ENCODE results near the gene AMN. TPM values are rescaled to one million over a fixed set of nuclear protein-coding genes. Genes with fewer than 3 reads are reported as not detected.

AMN gene
- total RNA-seq, 4 donors from 2014 or later: 89.1 to 1,110 (median 806) TPM

DNA sequence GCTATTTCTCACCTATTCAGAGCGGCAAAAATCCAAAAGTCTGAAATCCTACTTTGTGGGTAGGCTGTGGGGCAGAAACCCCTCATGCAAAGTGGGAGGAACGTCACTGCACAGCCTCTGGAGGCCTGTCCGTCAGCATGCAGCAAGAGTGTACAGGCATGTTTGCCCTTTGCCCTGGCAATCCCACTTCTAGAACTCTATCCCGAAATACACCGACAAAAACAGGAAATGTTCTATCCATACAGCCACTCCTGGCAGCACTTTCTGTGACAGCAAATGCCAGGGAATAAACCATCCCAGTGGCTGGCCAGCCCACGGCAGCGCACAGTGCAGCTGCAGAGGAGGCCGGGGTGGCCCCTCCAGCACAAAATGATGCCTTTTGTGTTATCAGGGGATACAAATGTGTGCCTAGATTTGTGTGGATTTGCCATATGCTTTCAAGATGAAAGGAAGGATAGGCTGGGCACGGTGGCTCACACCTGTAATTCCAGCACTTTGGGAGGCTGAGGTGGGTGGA, 39.7 kb downstream of the AMN start:
- peaks cover 0 to 98% (median 2%) of the 10 kb centered on the region in 3 donors for H3K36me3 ChIP-seq
- no peaks in the 10 kb centered on the region for H3K27me3 ChIP-seq
- H3K4me3 ChIP-seq: no peak overlapping the region
- H3K27ac ChIP-seq: no peak overlapping the region
- TF ChIP-seq, protein P1, sequence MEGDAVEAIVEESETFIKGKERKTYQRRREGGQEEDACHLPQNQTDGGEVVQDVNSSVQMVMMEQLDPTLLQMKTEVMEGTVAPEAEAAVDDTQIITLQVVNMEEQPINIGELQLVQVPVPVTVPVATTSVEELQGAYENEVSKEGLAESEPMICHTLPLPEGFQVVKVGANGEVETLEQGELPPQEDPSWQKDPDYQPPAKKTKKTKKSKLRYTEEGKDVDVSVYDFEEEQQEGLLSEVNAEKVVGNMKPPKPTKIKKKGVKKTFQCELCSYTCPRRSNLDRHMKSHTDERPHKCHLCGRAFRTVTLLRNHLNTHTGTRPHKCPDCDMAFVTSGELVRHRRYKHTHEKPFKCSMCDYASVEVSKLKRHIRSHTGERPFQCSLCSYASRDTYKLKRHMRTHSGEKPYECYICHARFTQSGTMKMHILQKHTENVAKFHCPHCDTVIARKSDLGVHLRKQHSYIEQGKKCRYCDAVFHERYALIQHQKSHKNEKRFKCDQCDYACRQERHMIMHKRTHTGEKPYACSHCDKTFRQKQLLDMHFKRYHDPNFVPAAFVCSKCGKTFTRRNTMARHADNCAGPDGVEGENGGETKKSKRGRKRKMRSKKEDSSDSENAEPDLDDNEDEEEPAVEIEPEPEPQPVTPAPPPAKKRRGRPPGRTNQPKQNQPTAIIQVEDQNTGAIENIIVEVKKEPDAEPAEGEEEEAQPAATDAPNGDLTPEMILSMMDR (IDR thresholded peaks at IDR 0.05): no peak
- TF ChIP-seq POLR2A (IDR thresholded peaks at IDR 0.05): no peak
- H3K9me3 ChIP-seq: no peaks in the 10 kb centered on the region
- DNase-seq: no peak
- no peaks in the 10 kb centered on the region for H3K4me1 ChIP-seq

DNA sequence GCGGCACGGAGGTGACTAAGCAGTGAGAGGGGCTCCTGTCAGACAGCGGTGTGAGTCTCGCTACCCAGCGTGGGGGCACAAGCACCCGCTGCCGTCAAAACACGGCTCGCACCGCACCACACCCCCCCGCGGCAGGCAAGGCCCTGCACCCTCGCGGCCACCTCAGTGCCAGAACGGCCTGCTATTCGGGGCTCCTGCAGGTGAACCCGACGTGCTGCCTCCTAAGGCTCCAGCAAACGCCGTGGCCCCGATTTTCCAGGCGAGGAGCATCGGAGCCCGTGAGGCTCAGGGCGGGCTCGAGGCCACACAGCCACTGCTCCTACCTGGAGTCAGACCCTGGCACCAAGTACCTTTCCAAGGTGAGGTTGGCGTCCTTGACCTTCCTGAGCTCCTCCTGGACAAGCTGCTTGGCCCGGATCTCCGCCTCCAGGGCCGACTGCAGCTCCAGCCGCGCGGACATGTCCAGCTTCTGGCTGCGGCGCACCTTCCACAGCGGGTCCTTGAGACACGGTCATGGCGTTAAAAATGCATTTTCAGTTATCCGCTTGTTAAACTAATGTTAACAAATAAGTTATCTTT, 41.8 kb downstream of the AMN start:
- Histone ChIP-seq H3K36me3 (peaks cover 0 to 98% (median 4%) of the 10 kb centered on the region in 3 donors), H3K4me1 (no peaks in the 10 kb centered on the region), H3K27me3 (no peaks in the 10 kb centered on the region), H3K9me3 (no peaks in the 10 kb centered on the region), H3K4me3 (no peak overlapping the region), H3K27ac (no peak overlapping the region)
- TF ChIP-seq, protein P1 (IDR thresholded peaks at IDR 0.05): no peak
- TF ChIP-seq POLR2A (IDR thresholded peaks at IDR 0.05): no peak
- no peak for DNase-seq

DNA sequence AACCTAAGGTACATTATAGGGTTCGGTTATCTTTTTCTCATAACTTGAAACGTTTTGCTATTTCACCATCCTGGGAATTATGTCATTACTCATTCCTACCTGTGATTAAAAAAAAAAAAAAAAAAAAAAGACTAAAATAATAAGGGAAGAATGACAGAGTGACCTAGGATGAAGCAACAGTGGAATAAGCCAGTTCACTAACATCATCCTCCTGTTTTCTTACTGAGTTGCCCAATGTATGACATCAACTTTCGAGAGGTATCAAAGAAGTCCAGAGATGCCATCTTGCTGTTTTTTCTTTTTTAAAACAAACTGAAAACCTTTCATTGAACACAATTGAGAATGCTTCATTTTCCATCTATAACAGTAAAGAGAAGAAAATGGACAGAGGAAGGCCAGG, 42.8 kb downstream of the AMN start:
- Histone ChIP-seq H3K27ac (no peak overlapping the region), H3K4me1 (no peaks in the 10 kb centered on the region), H3K4me3 (no peak overlapping the region), H3K27me3 (no peaks in the 10 kb centered on the region), H3K36me3 (peaks cover 0 to 99% (median 4%) of the 10 kb centered on the region in 3 donors), H3K9me3 (no peaks in the 10 kb centered on the region)
- DNase-seq: no peak
- TF ChIP-seq, protein P1 (IDR thresholded peaks at IDR 0.05): no peak
- TF ChIP-seq POLR2A (IDR thresholded peaks at IDR 0.05): no peak

DNA sequence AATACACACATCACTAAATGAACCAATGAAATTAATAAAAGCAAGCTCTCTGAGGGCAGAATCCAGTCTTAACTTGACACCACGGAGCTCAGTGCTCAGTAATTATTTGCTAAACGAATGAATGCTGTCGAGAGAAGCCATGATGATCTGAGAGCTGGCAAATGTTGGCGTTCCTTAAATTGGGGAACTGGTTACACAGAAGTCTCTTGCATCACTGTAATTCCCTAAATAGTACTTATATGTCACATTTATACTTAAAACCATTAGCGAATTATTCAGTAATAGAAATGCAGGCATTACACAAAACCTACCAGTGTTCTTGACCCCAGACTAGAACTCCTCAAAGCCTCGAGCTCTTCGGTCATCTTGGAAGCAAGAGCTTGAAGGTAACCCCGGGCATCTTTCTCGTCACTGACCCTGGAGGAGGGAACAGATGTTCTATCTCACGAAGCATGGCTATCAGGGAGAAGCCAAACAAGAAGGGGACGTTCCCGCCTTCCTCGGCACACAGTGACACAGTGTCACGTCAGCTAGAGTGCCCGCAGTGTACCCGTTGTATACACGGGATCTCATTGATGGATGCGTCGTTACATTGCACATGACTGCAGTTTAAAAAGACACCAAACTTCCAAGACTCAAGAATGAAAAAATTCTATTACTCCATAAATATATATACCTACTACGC, 43.6 kb downstream of the AMN start:
- no peak for DNase-seq
- H3K4me3 ChIP-seq: no peak overlapping the region
- peaks cover 0 to 100% (median 4%) of the 10 kb centered on the region in 3 donors for H3K36me3 ChIP-seq
- TF ChIP-seq, protein P1 (IDR thresholded peaks at IDR 0.05): no peak
- no peak for TF ChIP-seq POLR2A (IDR thresholded peaks at IDR 0.05)
- H3K27ac ChIP-seq: no peak overlapping the region
- no peaks in the 10 kb centered on the region for H3K9me3 ChIP-seq
- H3K27me3 ChIP-seq: no peaks in the 10 kb centered on the region
- H3K4me1 ChIP-seq: no peaks in the 10 kb centered on the region

DNA sequence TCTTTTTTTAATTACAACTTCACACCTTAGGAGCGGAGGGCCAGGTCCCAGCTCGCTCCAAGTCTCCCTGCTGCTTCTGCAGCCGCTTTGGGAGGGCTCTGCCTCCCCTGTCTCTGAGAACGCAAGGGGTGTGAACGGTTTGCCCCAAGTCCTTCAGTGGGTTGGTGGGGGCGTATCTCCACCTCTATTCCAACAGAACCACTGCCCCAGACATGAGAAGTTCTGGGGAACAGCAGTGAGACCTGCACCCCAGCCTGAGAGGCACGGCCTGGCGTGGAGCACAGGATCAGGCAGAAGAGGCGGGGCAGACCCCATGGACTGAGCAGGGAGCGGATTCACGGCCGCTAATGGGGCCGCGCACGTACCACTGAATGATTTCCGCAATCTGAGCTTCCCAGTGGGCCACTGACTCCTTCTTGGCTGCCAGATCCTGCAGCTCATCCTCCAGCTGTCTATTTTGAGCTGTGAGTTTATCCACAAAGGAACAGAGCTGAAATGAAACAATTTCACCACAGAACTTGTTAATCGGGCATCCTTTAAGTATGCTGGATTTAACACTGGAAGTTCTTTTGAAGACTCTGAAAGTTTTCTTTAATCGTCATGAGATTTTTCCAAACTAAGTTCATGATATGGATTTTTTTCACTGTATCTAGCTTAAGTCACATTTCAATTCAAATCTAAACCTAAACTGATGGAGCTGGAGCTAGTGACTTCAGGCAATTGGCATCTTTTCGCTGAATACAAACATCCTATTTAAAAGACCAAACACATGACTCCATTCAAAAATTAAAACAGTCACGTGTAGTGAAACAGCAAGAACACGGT, 44.4 kb downstream of the AMN start:
- no peak overlapping the region for H3K27ac ChIP-seq
- no peaks in the 10 kb centered on the region for H3K9me3 ChIP-seq
- no peak for TF ChIP-seq POLR2A (IDR thresholded peaks at IDR 0.05)
- TF ChIP-seq, protein P1 (IDR thresholded peaks at IDR 0.05): no peak
- no peak overlapping the region for H3K4me3 ChIP-seq
- H3K4me1 ChIP-seq: no peaks in the 10 kb centered on the region
- no peaks in the 10 kb centered on the region for H3K27me3 ChIP-seq
- H3K36me3 ChIP-seq: peaks cover 0 to 100% (median 4%) of the 10 kb centered on the region in 3 donors
- DNase-seq: no peak

Measured in Peyer's patch (tissue), 4 donors.